PC-9 (cell line): ENCODE measurements around the gene SORD.

Experiments used
- EZH2 ChIP-seq: fragments of 200-600 bp; sonication (generic); IDR thresholded peaks from 2 replicates; pipeline ENCODE4 v1.8.0; 2017; ENCODE audit warnings: antibody characterized with exemption, low read depth
- TF ChIP-seq, protein P1 (sequence below): fragments of 200-600 bp; sonication (generic); conservative IDR thresholded peaks from 2 replicates; pipeline ENCODE4 v1.6.1; 2017; ENCODE audit warnings: mixed run types, antibody characterized with exemption, mild to moderate bottlenecking, moderate library complexity

DNA sequence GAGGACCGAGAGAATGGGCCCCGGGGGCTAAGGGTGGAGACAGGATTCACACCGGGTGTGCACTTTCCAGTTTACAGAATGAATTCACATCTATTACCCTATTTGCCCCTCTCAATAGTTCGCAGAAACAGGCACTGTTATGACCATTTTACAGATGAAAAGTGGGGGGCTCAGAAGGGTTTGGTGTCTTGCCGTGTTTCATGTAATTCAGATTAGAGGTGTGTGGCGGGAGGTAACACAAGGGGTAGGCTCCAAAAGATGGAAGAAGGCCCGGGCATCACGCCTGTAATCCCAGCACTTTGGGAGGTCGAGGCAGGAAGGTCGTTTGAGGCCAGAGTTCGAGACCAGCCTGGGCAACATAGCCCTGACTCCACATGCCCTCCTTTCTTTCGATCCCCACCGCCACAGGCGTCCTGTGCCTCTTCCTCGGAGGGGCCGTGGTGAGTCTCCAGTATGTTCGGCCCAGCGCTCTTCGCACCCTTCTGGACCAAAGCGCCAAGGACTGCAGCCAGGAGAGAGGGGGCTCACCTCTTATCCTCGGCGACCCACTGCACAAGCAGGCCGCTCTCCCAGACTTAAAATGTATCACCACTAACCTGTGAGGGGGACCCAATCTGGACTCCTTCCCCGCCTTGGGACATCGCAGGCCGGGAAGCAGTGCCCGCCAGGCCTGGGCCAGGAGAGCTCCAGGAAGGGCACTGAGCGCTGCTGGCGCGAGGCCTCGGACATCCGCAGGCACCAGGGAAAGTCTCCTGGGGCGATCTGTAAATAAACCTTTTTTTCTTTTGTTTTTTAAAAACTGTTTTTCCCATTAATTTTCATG, 94.5 kb downstream of the SORD start:
- TF ChIP-seq, protein P1, sequence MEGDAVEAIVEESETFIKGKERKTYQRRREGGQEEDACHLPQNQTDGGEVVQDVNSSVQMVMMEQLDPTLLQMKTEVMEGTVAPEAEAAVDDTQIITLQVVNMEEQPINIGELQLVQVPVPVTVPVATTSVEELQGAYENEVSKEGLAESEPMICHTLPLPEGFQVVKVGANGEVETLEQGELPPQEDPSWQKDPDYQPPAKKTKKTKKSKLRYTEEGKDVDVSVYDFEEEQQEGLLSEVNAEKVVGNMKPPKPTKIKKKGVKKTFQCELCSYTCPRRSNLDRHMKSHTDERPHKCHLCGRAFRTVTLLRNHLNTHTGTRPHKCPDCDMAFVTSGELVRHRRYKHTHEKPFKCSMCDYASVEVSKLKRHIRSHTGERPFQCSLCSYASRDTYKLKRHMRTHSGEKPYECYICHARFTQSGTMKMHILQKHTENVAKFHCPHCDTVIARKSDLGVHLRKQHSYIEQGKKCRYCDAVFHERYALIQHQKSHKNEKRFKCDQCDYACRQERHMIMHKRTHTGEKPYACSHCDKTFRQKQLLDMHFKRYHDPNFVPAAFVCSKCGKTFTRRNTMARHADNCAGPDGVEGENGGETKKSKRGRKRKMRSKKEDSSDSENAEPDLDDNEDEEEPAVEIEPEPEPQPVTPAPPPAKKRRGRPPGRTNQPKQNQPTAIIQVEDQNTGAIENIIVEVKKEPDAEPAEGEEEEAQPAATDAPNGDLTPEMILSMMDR = no peak
- TF ChIP-seq EZH2 = no peak
